PFSK-1 (cell line): ENCODE data around the gene XK.

Experiments used
- FOXP2 ChIP-seq: optimal IDR thresholded peaks from 2 replicates; pipeline ENCODE3; 2011; ENCODE audit warnings: borderline replicate concordance, control low read depth, inconsistent platforms; ENCODE audit not compliant: insufficient read depth; ENCODE audit errors: extremely low read length, extremely low read depth
- POLR2AphosphoS5 ChIP-seq: IDR thresholded peaks from 2 replicates; pipeline ENCODE4 v1.6.1; 2012; ENCODE audit warnings: low read depth, mild to moderate bottlenecking, control low read depth, low read length, moderate library complexity
- SIN3A ChIP-seq: IDR thresholded peaks from 2 replicates; pipeline ENCODE4 v1.6.1; 2012; ENCODE audit warnings: mild to moderate bottlenecking, low read length, moderate library complexity, borderline replicate concordance; ENCODE audit not compliant: insufficient read depth
- TAF1 ChIP-seq: IDR thresholded peaks from 2 replicates; pipeline ENCODE4 v1.6.1; 2012; ENCODE audit warnings: low read length, control low read depth, borderline replicate concordance; ENCODE audit not compliant: insufficient read depth
- TF ChIP-seq, protein P1 (sequence below), 2 experiments: IDR thresholded peaks; 2 replicates each; pipeline versions ENCODE4 v1.6.1 to v1.8.0; 2011 to 2012; ENCODE audit warnings: low read depth in 2 of 2, low read length in 2 of 2, control low read depth in 1 of 2, inconsistent platforms in 1 of 2, mild to moderate bottlenecking in 1 of 2, moderate library complexity in 1 of 2; ENCODE audit not compliant: insufficient read depth in 1 of 2

Gene XK

DNA sequence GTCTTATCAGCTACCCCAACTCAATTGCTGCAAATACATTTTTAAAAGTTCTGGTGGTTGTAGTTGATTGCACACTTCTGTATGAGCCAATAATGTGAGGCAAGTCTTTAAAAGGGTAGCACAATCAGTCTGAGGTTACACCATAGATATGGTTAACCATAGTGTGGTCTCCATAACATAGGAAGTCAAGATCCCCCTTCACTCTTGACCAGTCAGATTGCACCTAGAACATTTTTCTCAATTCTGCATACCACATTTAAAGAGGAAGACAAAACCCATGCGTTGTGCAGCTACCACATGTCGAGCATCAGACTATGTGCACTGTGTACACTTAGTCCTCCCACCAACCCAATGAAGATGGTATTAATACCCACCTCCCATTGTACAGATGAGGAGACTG, 67.8 kb downstream of the XK start:
- TF ChIP-seq FOXP2 (no peak), POLR2AphosphoS5 (no peak), SIN3A (no peak)
- TF ChIP-seq, protein P1, sequence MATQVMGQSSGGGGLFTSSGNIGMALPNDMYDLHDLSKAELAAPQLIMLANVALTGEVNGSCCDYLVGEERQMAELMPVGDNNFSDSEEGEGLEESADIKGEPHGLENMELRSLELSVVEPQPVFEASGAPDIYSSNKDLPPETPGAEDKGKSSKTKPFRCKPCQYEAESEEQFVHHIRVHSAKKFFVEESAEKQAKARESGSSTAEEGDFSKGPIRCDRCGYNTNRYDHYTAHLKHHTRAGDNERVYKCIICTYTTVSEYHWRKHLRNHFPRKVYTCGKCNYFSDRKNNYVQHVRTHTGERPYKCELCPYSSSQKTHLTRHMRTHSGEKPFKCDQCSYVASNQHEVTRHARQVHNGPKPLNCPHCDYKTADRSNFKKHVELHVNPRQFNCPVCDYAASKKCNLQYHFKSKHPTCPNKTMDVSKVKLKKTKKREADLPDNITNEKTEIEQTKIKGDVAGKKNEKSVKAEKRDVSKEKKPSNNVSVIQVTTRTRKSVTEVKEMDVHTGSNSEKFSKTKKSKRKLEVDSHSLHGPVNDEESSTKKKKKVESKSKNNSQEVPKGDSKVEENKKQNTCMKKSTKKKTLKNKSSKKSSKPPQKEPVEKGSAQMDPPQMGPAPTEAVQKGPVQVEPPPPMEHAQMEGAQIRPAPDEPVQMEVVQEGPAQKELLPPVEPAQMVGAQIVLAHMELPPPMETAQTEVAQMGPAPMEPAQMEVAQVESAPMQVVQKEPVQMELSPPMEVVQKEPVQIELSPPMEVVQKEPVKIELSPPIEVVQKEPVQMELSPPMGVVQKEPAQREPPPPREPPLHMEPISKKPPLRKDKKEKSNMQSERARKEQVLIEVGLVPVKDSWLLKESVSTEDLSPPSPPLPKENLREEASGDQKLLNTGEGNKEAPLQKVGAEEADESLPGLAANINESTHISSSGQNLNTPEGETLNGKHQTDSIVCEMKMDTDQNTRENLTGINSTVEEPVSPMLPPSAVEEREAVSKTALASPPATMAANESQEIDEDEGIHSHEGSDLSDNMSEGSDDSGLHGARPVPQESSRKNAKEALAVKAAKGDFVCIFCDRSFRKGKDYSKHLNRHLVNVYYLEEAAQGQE (IDR thresholded peaks at IDR 0.05; ENCODE audit: insufficient read depth in 1 of 2, low read depth in 2 of 2, low read length in 2 of 2) = no peak

DNA sequence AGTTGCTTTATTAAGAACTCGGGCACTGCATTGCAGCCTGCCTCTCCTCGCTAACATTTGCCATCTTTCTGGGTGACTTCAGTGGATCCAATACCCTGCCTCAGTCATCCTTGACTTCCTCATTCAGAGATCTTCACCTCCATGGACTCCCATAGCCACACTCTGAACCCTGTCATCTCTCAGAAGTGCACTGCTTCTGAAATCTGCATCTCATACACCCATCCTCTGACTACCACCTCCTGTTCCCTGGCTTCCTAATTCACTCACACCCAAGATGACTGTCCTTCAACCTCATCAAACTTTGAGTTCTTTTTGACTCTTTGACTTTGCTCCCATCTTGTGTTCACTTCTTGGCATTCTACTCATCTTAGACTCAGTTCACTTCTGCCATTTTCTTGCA, 68.9 kb downstream of the XK start:
- TF ChIP-seq POLR2AphosphoS5 = no peak
- TF ChIP-seq TAF1 = no peak
- no peak for TF ChIP-seq SIN3A
- TF ChIP-seq, protein P1 (IDR thresholded peaks at IDR 0.05; ENCODE audit: insufficient read depth in 1 of 2, low read depth in 2 of 2, low read length in 2 of 2) = no peak
- no peak for TF ChIP-seq FOXP2

DNA sequence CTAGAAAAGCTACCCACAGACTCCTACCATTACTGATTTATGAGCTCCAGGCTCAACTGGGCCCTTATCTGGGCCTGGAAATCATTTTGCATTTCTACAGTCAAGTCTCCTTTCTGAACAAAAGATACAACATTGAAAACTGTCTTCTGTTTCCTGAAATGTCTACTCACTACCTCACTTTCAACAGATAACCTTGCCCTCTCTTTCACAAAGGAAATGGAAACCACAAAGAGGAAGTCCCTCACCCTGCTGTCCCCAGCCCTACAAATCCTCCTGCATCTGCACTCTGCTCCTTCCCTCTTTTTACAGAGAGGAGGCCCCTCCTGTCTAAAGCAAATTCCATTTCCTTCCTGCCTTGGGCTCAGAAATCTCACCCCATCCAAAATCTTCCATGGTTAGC, 69.4 kb downstream of the XK start:
- no peak for TF ChIP-seq SIN3A
- TF ChIP-seq, protein P1 (IDR thresholded peaks at IDR 0.05; ENCODE audit: insufficient read depth in 1 of 2, low read depth in 2 of 2, low read length in 2 of 2) = no peak

- TF ChIP-seq FOXP2 (no peak), SIN3A (no peak), POLR2AphosphoS5 (no peak), TAF1 (no peak)
- TF ChIP-seq, protein P1 (IDR thresholded peaks at IDR 0.05; ENCODE audit: insufficient read depth in 1 of 2, low read depth in 2 of 2, low read length in 2 of 2) = no peak
These were observed 71.5 kb downstream of the XK start for GRCh38 chrX:37757082-37757481.

DNA sequence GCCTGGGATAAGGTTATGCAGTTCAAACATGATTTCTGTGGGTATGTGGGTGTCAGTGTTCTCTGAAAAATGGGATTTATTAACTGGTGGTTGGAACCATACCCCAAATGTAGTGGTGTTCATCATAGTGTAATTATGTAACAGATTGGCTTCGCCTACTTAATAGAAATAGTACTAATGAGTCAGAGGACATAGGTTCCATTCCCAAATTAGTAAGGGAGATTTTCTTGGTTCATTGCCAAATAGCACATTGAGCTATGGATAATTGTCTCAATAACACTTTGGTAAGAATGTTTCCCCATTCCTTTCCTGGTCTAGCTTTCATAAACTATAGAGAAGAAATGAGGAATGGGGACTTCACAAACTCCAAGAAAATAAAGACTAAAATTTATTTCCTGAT, 73.8 kb downstream of the XK start:
- TF ChIP-seq, protein P1 (IDR thresholded peaks at IDR 0.05; ENCODE audit: insufficient read depth in 1 of 2, low read depth in 2 of 2, low read length in 2 of 2) = no peak
- TF ChIP-seq TAF1 (no peak), POLR2AphosphoS5 (no peak), FOXP2 (no peak), SIN3A (no peak)
